ENCODE results near the gene OTOS. TPM values are rescaled to one million over a fixed set of nuclear protein-coding genes. Genes with fewer than 3 reads are reported as not detected.

OTOS gene
- total and polyA plus RNA-seq, 5 donors from 2014 or later = not detected

GRCh38 chr2:240162032-240162431 is 21.6 kb upstream of the OTOS start:
- peaks cover 0 to 2% (median 0%) of the 10 kb centered on the region in 7 donors for H3K9me3 Mint-ChIP-seq
- Histone ChIP-seq H3K4me1 (ENCODE audit: control insufficient read depth, insufficient read depth, low read length, poor library complexity, severe bottlenecking) (no peaks in the 10 kb centered on the region), H3K36me3 (ENCODE audit: control insufficient read depth, insufficient read depth, low read length) (no peaks in the 10 kb centered on the region), H3K27me3 (ENCODE audit: control insufficient read depth, insufficient read depth, low read length) (no peaks in the 10 kb centered on the region), H3K27ac (ENCODE audit: insufficient read depth, low read length, poor library complexity, severe bottlenecking) (no peak overlapping the region), H3K9me3 (ENCODE audit: control insufficient read depth in 2 of 2, low read length in 2 of 2) (no peaks in the 10 kb centered on the region), H3K4me3 (ENCODE audit: low read depth, low read length) (no peak overlapping the region)
- no peaks in the 10 kb centered on the region for H3K27me3 Mint-ChIP-seq
- H3K4me1 Mint-ChIP-seq = no peaks in the 10 kb centered on the region
- DNase-seq (no peak), ATAC-seq (ENCODE audit: low read depth in 2 of 2) (no peak)
- no peak overlapping the region for H3K4me3 Mint-ChIP-seq
- H3K36me3 Mint-ChIP-seq = no peaks in the 10 kb centered on the region
- no peak overlapping the region for H3K27ac Mint-ChIP-seq

GRCh38 chr2:240161087-240161750 is 20.8 kb upstream of the OTOS start:
- no peak overlapping the region for H3K27ac Mint-ChIP-seq
- H3K27me3 ChIP-seq (ENCODE audit: control insufficient read depth, insufficient read depth, low read length) = no peaks in the 10 kb centered on the region
- no peaks in the 10 kb centered on the region for H3K9me3 ChIP-seq (ENCODE audit: control insufficient read depth in 2 of 2, low read length in 2 of 2)
- H3K27ac ChIP-seq (ENCODE audit: insufficient read depth, low read length, poor library complexity, severe bottlenecking) = no peak overlapping the region
- peaks cover 0 to 2% (median 0%) of the 10 kb centered on the region in 7 donors for H3K9me3 Mint-ChIP-seq
- H3K4me1 Mint-ChIP-seq = no peaks in the 10 kb centered on the region
- H3K4me1 ChIP-seq (ENCODE audit: control insufficient read depth, insufficient read depth, low read length, poor library complexity, severe bottlenecking) = no peaks in the 10 kb centered on the region
- ATAC-seq (ENCODE audit: low read depth in 2 of 2) = no peak
- H3K4me3 ChIP-seq (ENCODE audit: low read depth, low read length) = no peak overlapping the region
- H3K4me3 Mint-ChIP-seq = no peak overlapping the region
- DNase-seq = no peak
- no peaks in the 10 kb centered on the region for H3K36me3 Mint-ChIP-seq
- H3K36me3 ChIP-seq (ENCODE audit: control insufficient read depth, insufficient read depth, low read length) = no peaks in the 10 kb centered on the region
- no peaks in the 10 kb centered on the region for H3K27me3 Mint-ChIP-seq

- Histone ChIP-seq H3K4me1 (ENCODE audit: control insufficient read depth, insufficient read depth, low read length, poor library complexity, severe bottlenecking) (no peaks in the 10 kb centered on the region), H3K4me3 (ENCODE audit: low read depth, low read length) (no peak overlapping the region), H3K27me3 (ENCODE audit: control insufficient read depth, insufficient read depth, low read length) (no peaks in the 10 kb centered on the region), H3K36me3 (ENCODE audit: control insufficient read depth, insufficient read depth, low read length) (no peaks in the 10 kb centered on the region), H3K27ac (ENCODE audit: insufficient read depth, low read length, poor library complexity, severe bottlenecking) (no peak overlapping the region), H3K9me3 (ENCODE audit: control insufficient read depth in 2 of 2, low read length in 2 of 2) (no peaks in the 10 kb centered on the region)
- no peak for ATAC-seq (ENCODE audit: low read depth in 2 of 2)
- Mint-ChIP-seq H3K27me3 (no peaks in the 10 kb centered on the region), H3K4me3 (peak overlapping the region in 1 of 4 donors; percentile 16), H3K4me1 (no peaks in the 10 kb centered on the region), H3K36me3 (no peaks in the 10 kb centered on the region), H3K27ac (no peak overlapping the region), H3K9me3 (peaks cover 0 to 2% (median 0%) of the 10 kb centered on the region in 7 donors)
- DNase-seq = no peak
Measured at GRCh38 chr2:240160291-240161086, 20.0 kb upstream of the OTOS start.

GRCh38 chr2:240159251-240159839 is 18.9 kb upstream of the OTOS start:
- H3K9me3 ChIP-seq (ENCODE audit: control insufficient read depth in 2 of 2, low read length in 2 of 2) = no peaks in the 10 kb centered on the region
- H3K27me3 Mint-ChIP-seq = no peaks in the 10 kb centered on the region
- H3K4me1 Mint-ChIP-seq = no peaks in the 10 kb centered on the region
- H3K36me3 ChIP-seq (ENCODE audit: control insufficient read depth, insufficient read depth, low read length) = no peaks in the 10 kb centered on the region
- DNase-seq (no peak), ATAC-seq (ENCODE audit: low read depth in 2 of 2) (no peak)
- no peaks in the 10 kb centered on the region for H3K27me3 ChIP-seq (ENCODE audit: control insufficient read depth, insufficient read depth, low read length)
- H3K9me3 Mint-ChIP-seq = peaks cover 0 to 2% (median 0%) of the 10 kb centered on the region in 7 donors
- H3K27ac Mint-ChIP-seq = no peak overlapping the region
- no peak overlapping the region for H3K4me3 ChIP-seq (ENCODE audit: low read depth, low read length)
- H3K4me1 ChIP-seq (ENCODE audit: control insufficient read depth, insufficient read depth, low read length, poor library complexity, severe bottlenecking) = no peaks in the 10 kb centered on the region
- no peak overlapping the region for H3K4me3 Mint-ChIP-seq
- H3K27ac ChIP-seq (ENCODE audit: insufficient read depth, low read length, poor library complexity, severe bottlenecking) = no peak overlapping the region
- H3K36me3 Mint-ChIP-seq = no peaks in the 10 kb centered on the region

GRCh38 chr2:240157147-240157470 is 16.7 kb upstream of the OTOS start:
- Mint-ChIP-seq H3K4me1 (no peaks in the 10 kb centered on the region), H3K27ac (no peak overlapping the region), H3K36me3 (no peaks in the 10 kb centered on the region), H3K27me3 (no peaks in the 10 kb centered on the region), H3K4me3 (no peak overlapping the region), H3K9me3 (peaks cover 0 to 8% (median 0%) of the 10 kb centered on the region in 7 donors)
- DNase-seq (no peak), ATAC-seq (ENCODE audit: low read depth in 2 of 2) (no peak)
- no peaks in the 10 kb centered on the region for H3K4me1 ChIP-seq (ENCODE audit: control insufficient read depth, insufficient read depth, low read length, poor library complexity, severe bottlenecking)
- no peak overlapping the region for H3K27ac ChIP-seq (ENCODE audit: insufficient read depth, low read length, poor library complexity, severe bottlenecking)
- no peaks in the 10 kb centered on the region for H3K9me3 ChIP-seq (ENCODE audit: control insufficient read depth in 2 of 2, low read length in 2 of 2)
- no peaks in the 10 kb centered on the region for H3K27me3 ChIP-seq (ENCODE audit: control insufficient read depth, insufficient read depth, low read length)
- H3K36me3 ChIP-seq (ENCODE audit: control insufficient read depth, insufficient read depth, low read length) = no peaks in the 10 kb centered on the region
- no peak overlapping the region for H3K4me3 ChIP-seq (ENCODE audit: low read depth, low read length)

- no peak overlapping the region for H3K4me3 Mint-ChIP-seq
- Histone ChIP-seq H3K36me3 (ENCODE audit: control insufficient read depth, insufficient read depth, low read length) (no peaks in the 10 kb centered on the region), H3K27me3 (ENCODE audit: control insufficient read depth, insufficient read depth, low read length) (no peaks in the 10 kb centered on the region), H3K9me3 (ENCODE audit: control insufficient read depth in 2 of 2, low read length in 2 of 2) (no peaks in the 10 kb centered on the region), H3K27ac (ENCODE audit: insufficient read depth, low read length, poor library complexity, severe bottlenecking) (no peak overlapping the region), H3K4me3 (ENCODE audit: low read depth, low read length) (no peak overlapping the region), H3K4me1 (ENCODE audit: control insufficient read depth, insufficient read depth, low read length, poor library complexity, severe bottlenecking) (no peaks in the 10 kb centered on the region)
- no peaks in the 10 kb centered on the region for H3K4me1 Mint-ChIP-seq
- peaks cover 0 to 8% (median 0%) of the 10 kb centered on the region in 7 donors for H3K9me3 Mint-ChIP-seq
- ATAC-seq (ENCODE audit: low read depth in 2 of 2) (no peak), DNase-seq (no peak)
- peaks cover 4% of the 10 kb centered on the region for H3K27me3 Mint-ChIP-seq
- no peak overlapping the region for H3K27ac Mint-ChIP-seq
- no peaks in the 10 kb centered on the region for H3K36me3 Mint-ChIP-seq
Measured at GRCh38 chr2:240156435-240157146, 16.1 kb upstream of the OTOS start.

- no peak for ATAC-seq (ENCODE audit: low read depth in 2 of 2)
Measured at GRCh38 chr2:240155745-240156390, 15.4 kb upstream of the OTOS start.

More at GRCh38 chr2:240155745-240156390, 15.4 kb upstream of the OTOS start:
- no peak overlapping the region for H3K4me3 Mint-ChIP-seq
- peaks cover 4% of the 10 kb centered on the region for H3K27me3 Mint-ChIP-seq
- H3K4me3 ChIP-seq (ENCODE audit: low read depth, low read length) = no peak overlapping the region
- H3K4me1 ChIP-seq (ENCODE audit: control insufficient read depth, insufficient read depth, low read length, poor library complexity, severe bottlenecking) = no peaks in the 10 kb centered on the region
- no peak for DNase-seq
- no peaks in the 10 kb centered on the region for H3K27me3 ChIP-seq (ENCODE audit: control insufficient read depth, insufficient read depth, low read length)
- no peaks in the 10 kb centered on the region for H3K9me3 ChIP-seq (ENCODE audit: control insufficient read depth in 2 of 2, low read length in 2 of 2)
- no peaks in the 10 kb centered on the region for H3K4me1 Mint-ChIP-seq
- H3K9me3 Mint-ChIP-seq = peaks cover 0 to 8% (median 0%) of the 10 kb centered on the region in 7 donors
- H3K36me3 Mint-ChIP-seq = no peaks in the 10 kb centered on the region
- no peaks in the 10 kb centered on the region for H3K36me3 ChIP-seq (ENCODE audit: control insufficient read depth, insufficient read depth, low read length)
- H3K27ac ChIP-seq (ENCODE audit: insufficient read depth, low read length, poor library complexity, severe bottlenecking) = no peak overlapping the region
- H3K27ac Mint-ChIP-seq = no peak overlapping the region
